Peyer's patch (tissue), 4 donors: ENCODE data around the gene KCNA1.

Experiments used
- POLR2A ChIP-seq, 2 donors: fragments of 450-650 bp; IDR thresholded peaks; one replicate each; pipeline ENCODE4 v1.5.1; 2017; ENCODE audit warnings: antibody characterized with exemption in 2 of 2, mild to moderate bottlenecking in 2 of 2, moderate library complexity in 2 of 2
- TF ChIP-seq, protein P1 (sequence below), 6 experiments: fragments of 450-650 bp in 4 of 6; fragments of 200-600 bp in 2 of 6; sonication (generic) in 1 of 6; IDR thresholded peaks; one replicate each; pipeline ENCODE4 v1.5.1; 2017 to 2019; ENCODE audit warnings: antibody characterized with exemption in 6 of 6, mild to moderate bottlenecking in 3 of 6, moderate library complexity in 1 of 6

DNA sequence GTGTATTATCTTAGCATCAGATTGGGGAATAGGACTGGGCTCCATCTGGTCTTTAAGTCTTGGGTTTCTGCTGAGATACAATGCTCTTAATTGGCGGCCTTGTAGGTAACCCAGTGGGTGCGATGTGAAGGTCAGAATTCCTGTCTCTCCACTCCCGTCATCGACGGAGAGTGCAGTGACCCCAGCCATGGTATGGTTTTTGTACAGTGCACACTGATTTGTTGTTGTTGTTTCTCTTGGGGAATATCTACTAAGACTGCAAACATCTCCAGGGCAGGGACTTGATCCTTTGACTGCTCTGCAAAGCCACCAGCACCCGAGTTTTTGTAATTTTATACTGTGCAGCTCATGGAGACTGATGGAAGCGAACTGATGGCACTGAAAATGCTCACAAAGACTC is 41.4 kb downstream of the KCNA1 start:
- TF ChIP-seq, protein P1, sequence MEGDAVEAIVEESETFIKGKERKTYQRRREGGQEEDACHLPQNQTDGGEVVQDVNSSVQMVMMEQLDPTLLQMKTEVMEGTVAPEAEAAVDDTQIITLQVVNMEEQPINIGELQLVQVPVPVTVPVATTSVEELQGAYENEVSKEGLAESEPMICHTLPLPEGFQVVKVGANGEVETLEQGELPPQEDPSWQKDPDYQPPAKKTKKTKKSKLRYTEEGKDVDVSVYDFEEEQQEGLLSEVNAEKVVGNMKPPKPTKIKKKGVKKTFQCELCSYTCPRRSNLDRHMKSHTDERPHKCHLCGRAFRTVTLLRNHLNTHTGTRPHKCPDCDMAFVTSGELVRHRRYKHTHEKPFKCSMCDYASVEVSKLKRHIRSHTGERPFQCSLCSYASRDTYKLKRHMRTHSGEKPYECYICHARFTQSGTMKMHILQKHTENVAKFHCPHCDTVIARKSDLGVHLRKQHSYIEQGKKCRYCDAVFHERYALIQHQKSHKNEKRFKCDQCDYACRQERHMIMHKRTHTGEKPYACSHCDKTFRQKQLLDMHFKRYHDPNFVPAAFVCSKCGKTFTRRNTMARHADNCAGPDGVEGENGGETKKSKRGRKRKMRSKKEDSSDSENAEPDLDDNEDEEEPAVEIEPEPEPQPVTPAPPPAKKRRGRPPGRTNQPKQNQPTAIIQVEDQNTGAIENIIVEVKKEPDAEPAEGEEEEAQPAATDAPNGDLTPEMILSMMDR (IDR thresholded peaks at IDR 0.05), result no peak
- TF ChIP-seq POLR2A (IDR thresholded peaks at IDR 0.05), result no peak
